ENCODE data around the gene PIGU. TPM values are rescaled to one million over a fixed set of nuclear protein-coding genes. Genes with fewer than 3 reads are reported as not detected.

Gene PIGU
- total and polyA plus RNA-seq, 7 donors, result 6.6 to 26.8 (median 11.1) TPM

DNA sequence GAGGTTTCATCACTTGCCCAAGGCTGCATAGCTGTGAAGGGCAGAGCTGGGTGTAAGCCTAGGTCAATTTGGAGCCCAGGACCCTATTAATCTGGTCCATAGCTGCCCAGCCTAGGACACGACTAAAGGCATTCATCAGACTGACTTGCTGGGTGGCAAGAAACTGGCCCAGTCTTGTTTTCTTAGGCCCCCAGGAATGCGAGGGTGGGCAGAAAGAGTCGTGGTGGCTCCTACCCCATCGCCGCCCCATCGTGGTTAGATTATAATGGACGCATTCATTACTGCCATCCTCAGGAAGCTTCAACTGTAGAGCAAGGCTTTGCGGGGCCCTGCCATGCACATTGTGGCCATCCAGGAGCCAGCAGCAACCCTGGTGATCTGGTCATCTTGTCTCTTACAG lies 144.6 kb downstream of the PIGU start:
- no peaks in the 10 kb centered on the region for H3K9me3 ChIP-seq
- no peak overlapping the region for H3K27ac ChIP-seq
- peaks cover 24 to 89% (median 60%) of the 10 kb centered on the region in 4 donors for H3K36me3 ChIP-seq
- no peak for DNase-seq
- no peaks in the 10 kb centered on the region for H3K27me3 ChIP-seq
- WGBS, 2 donors, result 92 to 94% methylated on average over 8 of the region's 8 CpGs
- intact Hi-C loops (cut with DNase I), result no loop called here
- TF ChIP-seq, protein P1, sequence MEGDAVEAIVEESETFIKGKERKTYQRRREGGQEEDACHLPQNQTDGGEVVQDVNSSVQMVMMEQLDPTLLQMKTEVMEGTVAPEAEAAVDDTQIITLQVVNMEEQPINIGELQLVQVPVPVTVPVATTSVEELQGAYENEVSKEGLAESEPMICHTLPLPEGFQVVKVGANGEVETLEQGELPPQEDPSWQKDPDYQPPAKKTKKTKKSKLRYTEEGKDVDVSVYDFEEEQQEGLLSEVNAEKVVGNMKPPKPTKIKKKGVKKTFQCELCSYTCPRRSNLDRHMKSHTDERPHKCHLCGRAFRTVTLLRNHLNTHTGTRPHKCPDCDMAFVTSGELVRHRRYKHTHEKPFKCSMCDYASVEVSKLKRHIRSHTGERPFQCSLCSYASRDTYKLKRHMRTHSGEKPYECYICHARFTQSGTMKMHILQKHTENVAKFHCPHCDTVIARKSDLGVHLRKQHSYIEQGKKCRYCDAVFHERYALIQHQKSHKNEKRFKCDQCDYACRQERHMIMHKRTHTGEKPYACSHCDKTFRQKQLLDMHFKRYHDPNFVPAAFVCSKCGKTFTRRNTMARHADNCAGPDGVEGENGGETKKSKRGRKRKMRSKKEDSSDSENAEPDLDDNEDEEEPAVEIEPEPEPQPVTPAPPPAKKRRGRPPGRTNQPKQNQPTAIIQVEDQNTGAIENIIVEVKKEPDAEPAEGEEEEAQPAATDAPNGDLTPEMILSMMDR (IDR thresholded peaks at IDR 0.05), result no peak
- TF ChIP-seq EP300 (IDR thresholded peaks at IDR 0.05), result no peak
- TF ChIP-seq POLR2AphosphoS5 (IDR thresholded peaks at IDR 0.05), result no peak
- no peak for TF ChIP-seq POLR2A (IDR thresholded peaks at IDR 0.05)
- peaks cover 0 to 22% (median 21%) of the 10 kb centered on the region in 4 donors for H3K4me1 ChIP-seq
- no peak overlapping the region for H3K4me3 ChIP-seq

DNA sequence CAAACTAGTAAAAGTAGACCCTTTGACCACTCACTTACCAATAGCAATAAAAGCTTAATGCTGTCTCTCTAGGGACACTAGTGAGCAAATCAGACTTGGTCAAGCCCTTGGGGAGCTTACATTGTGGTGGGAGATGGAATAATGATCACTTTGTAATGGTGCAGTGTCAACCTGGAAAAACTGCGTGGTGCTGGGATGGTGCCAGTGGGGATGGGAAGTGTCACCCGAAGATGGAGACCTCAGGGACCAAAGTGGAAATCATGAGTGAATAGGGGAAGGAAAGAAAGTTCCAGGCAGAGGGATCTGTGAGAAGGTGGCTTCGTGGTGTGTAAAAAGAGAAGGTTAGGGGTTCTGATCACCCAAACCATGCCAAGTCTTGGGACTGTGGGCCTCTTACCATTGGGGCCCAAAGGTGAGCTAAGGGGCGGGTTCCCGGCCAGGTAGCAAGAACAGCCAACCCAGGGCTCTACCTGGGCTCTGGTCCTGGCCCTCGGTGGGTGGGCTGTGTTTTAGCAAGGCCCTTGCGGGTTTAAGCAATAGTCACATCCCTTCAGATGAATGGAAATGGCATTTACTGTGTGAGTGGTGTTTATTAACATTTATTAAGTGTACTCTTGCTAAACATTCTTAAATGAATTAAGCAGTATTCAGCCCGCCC lies 145.2 kb downstream of the PIGU start:
- intact Hi-C loops (cut with DNase I), result no loop called here
- 92 to 96% methylated on average over 8 of the region's 8 CpGs for WGBS, 2 donors

DNA sequence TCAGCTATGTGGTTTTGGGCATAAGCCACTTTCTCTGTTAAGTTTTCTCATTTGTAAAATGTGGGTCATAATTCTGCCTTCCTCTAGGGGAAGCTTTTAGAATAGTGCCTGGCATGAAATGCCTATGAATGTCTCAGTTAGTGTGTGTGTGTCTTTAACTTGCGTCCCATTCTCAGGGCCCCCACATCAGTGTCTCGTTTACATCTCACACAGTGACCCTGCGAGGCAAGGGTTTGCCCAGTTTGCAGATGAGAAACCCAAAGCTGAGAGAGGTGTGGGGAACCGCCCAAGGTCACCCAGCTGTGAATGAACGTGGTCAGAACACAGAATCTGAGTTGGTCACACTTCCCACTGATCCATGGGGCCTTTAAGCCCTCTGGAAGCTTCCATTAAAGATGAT lies 146.6 kb downstream of the PIGU start:
- Histone ChIP-seq H3K36me3 (peaks cover 15 to 78% (median 51%) of the 10 kb centered on the region in 4 donors), H3K4me1 (peaks cover 0 to 42% (median 41%) of the 10 kb centered on the region in 4 donors), H3K9me3 (no peaks in the 10 kb centered on the region), H3K27ac (peak overlapping the region in 1 of 4 donors; percentile 60), H3K4me3 (no peak overlapping the region), H3K27me3 (no peaks in the 10 kb centered on the region)
- intact Hi-C loops (cut with DNase I), result no loop called here
- peak; percentile 39 for DNase-seq
- WGBS, 2 donors, result 78 to 85% methylated on average over 5 of the region's 5 CpGs
- TF ChIP-seq EP300 (IDR thresholded peaks at IDR 0.05) (no peak), POLR2AphosphoS5 (IDR thresholded peaks at IDR 0.05) (no peak), POLR2A (IDR thresholded peaks at IDR 0.05) (no peak)
- TF ChIP-seq, protein P1 (IDR thresholded peaks at IDR 0.05), result no peak

More for the DNA sequence above, 145.2 kb downstream of the PIGU start:
- DNase-seq, result peak; percentile 49
- peaks cover 0 to 28% (median 27%) of the 10 kb centered on the region in 4 donors for H3K4me1 ChIP-seq
- no peak overlapping the region for H3K4me3 ChIP-seq
- no peak overlapping the region for H3K27ac ChIP-seq
- no peak for TF ChIP-seq EP300 (IDR thresholded peaks at IDR 0.05)
- TF ChIP-seq POLR2AphosphoS5 (IDR thresholded peaks at IDR 0.05), result no peak
- TF ChIP-seq, protein P1 (IDR thresholded peaks at IDR 0.05), result no peak
- no peak for TF ChIP-seq POLR2A (IDR thresholded peaks at IDR 0.05)
- peaks cover 24 to 89% (median 60%) of the 10 kb centered on the region in 4 donors for H3K36me3 ChIP-seq
- H3K27me3 ChIP-seq, result no peaks in the 10 kb centered on the region
- H3K9me3 ChIP-seq, result no peaks in the 10 kb centered on the region

DNA sequence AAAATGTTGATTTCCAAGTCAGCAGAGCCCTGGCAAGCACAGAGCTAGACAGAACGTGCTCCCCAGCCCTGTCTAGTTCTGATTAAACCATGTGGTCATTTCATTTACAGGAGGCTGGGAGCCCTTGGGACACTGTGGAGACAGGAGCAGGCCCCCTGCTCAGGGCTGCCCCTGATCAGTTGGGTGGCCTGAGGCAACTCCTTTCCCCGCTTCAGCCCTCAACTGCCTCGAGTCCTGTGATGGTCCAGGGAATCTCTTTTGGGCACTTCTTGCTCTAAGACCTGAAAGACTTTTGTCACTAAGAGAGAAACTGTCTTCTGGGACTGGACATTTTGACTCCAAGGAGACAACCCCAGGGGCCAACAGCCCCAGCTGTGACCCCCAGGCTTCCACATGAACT lies 147.2 kb downstream of the PIGU start:
- H3K9me3 ChIP-seq, result no peaks in the 10 kb centered on the region
- H3K4me3 ChIP-seq, result no peak overlapping the region
- TF ChIP-seq POLR2A (IDR thresholded peaks at IDR 0.05) (no peak), EP300 (IDR thresholded peaks at IDR 0.05) (no peak), POLR2AphosphoS5 (IDR thresholded peaks at IDR 0.05) (no peak)
- TF ChIP-seq, protein P1 (IDR thresholded peaks at IDR 0.05), result no peak
- WGBS, 2 donors, result 91 to 97% methylated on average over 3 of the region's 3 CpGs
- no peak for DNase-seq
- no peaks in the 10 kb centered on the region for H3K27me3 ChIP-seq
- peak overlapping the region in 2 of 4 donors; percentile 54 to 60 for H3K27ac ChIP-seq
- H3K36me3 ChIP-seq, result peaks cover 13 to 72% (median 45%) of the 10 kb centered on the region in 4 donors
- H3K4me1 ChIP-seq, result peaks cover 0 to 46% (median 46%) of the 10 kb centered on the region in 4 donors
- intact Hi-C loops (cut with DNase I), result no loop called here
